GM18519 (cell line): ENCODE data around the gene GKN1.

Experiments used
- ATAC-seq: cut with Tn5 transposase; IDR thresholded peaks from one replicate; pipeline ENCODE4 v1.9.1; 2021; ENCODE audit warnings: mild to moderate bottlenecking, moderate library complexity; ENCODE audit not compliant: unreplicated experiment, low FRiP score

GKN1 gene

GRCh38 chr2:69001879-69002278, 27.4 kb downstream of the GKN1 start:
- no peak for ATAC-seq

DNA sequence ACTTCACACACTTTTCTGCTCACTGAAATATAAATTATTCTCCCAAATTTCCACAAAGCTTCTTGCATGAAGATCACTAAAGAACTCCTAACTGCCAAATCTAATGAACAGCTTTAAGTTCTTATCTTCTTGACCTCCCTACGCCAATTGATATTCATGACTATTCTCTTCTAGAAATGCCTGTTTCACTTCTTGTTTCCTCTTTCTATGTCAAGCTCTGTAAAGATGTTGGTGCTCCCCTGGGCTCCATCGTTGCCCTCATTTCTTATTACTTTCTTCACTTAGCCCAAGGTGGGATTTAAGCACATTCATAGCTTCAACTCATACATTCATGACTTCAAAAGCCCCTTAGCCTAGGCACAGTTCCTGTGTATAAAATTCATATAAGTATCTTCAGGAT, 29.3 kb downstream of the GKN1 start:
- no peak for ATAC-seq

DNA sequence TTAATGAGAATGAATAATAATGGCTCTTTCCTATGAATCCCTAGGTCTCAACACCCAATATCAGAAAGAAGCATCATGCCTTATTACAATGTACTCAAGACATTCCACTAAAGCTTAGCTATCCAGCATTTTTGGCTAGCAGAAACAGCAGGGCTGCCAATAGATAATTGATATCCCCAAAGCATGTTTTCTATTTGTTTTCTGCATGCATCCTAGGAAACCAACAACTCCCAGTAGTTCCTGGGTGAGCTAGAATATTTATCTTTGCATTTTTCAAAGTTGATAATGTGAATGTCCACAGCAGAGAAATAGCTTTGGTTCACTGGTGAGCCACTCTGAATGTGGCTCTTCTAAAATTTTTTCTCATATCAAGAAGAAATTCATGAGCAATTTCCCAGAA, 32.7 kb downstream of the GKN1 start:
- no peak for ATAC-seq

- no peak for ATAC-seq
These were observed 33.2 kb downstream of the GKN1 start for GRCh38 chr2:69007603-69008002.

GRCh38 chr2:69010437-69011194, 36.2 kb downstream of the GKN1 start:
- ATAC-seq, result no peak

DNA sequence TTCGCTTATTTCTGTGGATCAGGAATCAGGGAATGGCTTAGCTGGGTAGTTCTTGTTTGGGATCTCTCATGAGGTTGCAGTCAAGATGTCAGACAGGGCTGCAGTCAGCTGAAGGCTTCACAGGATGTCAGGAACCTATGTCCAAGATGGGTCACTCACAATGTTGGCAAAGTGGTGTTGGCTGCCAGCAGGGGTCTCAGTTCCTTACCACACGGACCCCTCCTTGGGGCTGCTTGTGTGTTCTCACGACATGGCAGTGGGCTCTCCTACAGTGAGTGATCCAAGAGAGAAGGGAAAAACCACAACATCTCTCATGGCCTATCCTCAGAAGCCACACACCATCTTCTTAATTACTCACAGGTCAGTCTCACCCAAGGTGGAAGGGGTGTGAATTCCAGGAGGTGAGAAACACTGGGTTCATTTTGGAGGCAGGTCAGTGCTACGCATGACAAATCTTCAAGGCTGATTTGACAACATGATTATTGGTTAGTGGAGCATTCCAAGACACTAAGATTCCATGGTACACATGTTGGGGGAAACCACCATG, 37.2 kb downstream of the GKN1 start:
- no peak for ATAC-seq

GRCh38 chr2:69012310-69013141, 38.1 kb downstream of the GKN1 start:
- no peak for ATAC-seq

- no peak for ATAC-seq
These were observed 38.9 kb downstream of the GKN1 start, which contains the start of gene ANTXR1 for GRCh38 chr2:69013142-69013839. Gene ANTXR1 (plus strand): TSS chr2:69013179. CDS start chr2:69013500, 321 bp downstream.

GRCh38 chr2:69013840-69014821, 39.7 kb downstream of the GKN1 start:
- no peak for ATAC-seq

- no peak for ATAC-seq
These were observed 42.6 kb downstream of the GKN1 start for GRCh38 chr2:69017080-69017479.

- ATAC-seq, result no peak
These were observed 43.4 kb downstream of the GKN1 start for GRCh38 chr2:69017835-69018234.

DNA sequence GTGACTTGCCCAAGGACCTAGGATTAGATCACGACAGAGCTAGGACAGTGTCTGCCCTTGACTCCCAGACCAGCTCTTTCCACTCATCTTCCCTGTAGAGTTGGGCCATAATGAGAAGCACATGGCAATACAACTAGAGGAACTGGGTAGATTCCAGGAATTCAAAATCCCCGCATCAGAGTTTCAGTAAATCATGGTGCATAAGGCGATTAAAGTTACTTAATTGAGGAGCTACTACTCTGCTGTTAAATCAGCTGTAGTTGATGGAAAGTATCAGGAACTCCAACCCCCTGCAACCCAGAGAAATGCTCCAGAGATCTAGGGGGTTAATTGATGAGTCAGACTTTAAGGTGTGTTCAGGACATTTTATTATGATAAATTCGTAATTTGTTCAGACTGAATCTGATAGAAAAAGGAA, 44.3 kb downstream of the GKN1 start:
- no peak for ATAC-seq

DNA sequence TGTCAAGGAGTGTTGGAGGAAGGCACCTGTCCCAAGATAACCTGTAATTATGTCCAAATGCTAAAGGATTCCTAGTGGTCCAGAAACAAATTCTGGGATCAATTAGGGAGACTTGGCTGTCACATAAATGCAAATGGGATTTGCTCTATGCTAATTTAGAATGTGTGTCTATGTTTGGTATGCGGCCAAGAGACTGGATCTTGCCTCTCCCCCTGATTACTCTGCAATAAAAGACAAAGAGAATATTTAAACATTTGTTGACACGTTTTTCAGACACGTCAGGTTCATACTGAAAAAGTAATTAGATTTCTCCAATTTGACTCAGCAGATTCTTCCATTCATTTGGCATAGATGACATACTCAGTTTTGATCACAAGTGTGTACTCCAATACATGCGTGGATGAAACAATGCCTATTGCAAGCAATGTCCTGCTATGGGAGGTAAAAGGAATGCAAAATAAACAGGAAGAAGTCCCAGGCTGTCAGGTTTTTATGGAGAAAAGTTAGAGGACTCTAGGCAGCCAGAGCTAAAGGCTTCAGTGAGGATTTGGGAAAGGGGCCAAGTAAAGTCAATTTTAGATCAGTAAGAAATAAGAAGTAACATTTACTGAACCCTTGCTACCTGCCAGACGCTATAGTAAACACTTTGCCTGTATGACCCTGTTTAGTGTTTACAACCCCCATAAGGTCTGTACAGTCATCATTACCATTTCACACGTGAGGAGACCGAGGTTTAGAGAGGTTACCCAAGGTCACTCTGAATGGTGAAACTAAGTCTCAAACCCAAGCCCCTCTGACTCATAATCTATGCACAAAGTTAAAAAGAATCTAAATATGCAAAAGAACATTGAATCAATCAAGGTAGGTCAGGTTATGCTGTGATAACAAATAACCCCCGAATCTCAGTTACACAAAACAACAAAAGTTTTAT, 46.3 kb downstream of the GKN1 start:
- ATAC-seq, result no peak

- no peak for ATAC-seq
These were observed 47.3 kb downstream of the GKN1 start for GRCh38 chr2:69021727-69022126.

- ATAC-seq, result no peak
These were observed 48.1 kb downstream of the GKN1 start for GRCh38 chr2:69022548-69022947.

DNA sequence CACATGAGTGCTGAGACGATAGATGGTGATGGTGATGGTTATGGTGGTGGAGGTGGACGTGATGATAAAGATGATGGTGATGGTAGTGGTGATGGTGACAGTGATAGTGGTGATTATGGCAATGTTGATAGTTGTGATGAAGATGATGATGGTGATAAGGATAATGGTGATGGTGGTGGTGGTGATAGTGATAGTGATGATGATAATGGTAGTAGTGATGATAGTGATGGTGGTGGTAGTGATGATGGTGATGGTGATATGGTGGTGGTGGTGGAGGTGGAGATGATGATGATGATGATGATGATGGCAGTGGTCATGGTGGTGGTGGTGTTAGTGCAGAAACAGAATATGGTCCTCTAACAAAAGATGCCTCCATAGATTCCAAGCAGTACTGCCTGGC, 48.8 kb downstream of the GKN1 start:
- ATAC-seq, result no peak

DNA sequence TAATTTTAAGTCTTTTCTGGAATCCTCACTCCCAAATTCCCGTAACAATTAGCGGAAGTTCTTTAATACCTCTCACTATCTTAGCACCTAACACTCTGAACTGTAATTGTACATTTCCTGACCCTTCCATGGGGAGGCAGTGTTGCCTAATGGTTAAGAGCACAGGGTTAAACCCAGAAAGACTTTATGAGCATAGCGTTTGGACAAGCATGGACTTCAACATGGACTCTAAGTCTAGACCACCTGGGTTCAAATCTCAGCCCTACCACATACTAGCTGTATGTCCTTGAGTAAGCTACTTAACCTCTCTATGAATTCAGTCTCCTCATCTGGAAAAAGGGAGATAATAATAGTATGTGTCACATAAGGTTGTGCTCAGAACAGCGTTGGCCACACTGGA, 51.6 kb downstream of the GKN1 start:
- no peak for ATAC-seq

DNA sequence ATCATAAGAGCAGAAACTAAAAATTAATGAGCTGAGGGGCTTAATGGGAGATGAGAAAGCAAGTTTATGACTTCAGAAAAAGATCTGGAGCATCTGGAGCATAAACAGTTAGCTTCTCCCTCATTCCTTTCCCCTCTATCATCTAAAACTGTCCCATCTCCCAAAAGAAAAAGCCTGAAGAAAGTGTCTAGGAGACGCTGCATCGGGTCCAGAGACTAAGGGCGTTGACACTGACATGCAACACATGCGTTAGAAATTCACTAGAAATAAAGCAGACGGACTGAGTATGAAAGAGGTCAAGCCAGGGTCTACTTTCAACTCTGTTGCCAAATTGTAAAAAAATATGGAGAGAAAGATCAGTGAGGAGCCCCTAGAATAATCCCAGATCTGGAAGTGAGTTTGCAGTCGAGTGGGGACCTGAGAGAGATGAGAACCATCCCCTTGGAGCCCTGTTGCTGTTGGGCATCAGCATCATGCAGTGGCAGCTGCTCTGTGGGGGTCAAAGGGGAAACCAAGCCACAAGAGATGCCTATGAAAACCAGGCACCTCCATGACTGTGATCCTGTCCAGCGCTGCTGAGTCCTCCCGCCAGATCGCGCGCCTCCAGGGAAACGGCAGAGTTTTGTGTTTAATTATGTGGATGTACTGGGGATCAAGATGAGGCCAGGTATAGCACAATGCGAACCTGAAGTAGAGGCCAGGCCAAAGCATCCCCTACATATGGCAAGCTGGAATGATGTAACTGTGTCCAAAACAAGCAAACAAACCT, 52.4 kb downstream of the GKN1 start:
- ATAC-seq, result no peak
